Keratinocyte (primary cell): ENCODE measurements around the gene WNT7B.

Experiments
- CTCF ChIP-seq, 3 experiments: IDR thresholded peaks in 1 of 3; conservative IDR thresholded peaks in 1 of 3; optimal IDR thresholded peaks in 1 of 3; 2 replicates in 2 of 3; 3 replicates in 1 of 3; pipeline versions ENCODE3 to v1.5.1; 2011; ENCODE audit warnings: low read length in 3 of 3, mild to moderate bottlenecking in 3 of 3, moderate library complexity in 2 of 3, control low read depth in 1 of 3, inconsistent platforms in 1 of 3; ENCODE audit not compliant: insufficient read depth in 2 of 3; ENCODE audit errors: extremely low read depth in 1 of 3
- EZH2 ChIP-seq: IDR thresholded peaks from one replicate; pipeline ENCODE4 v1.6.1; 2012; ENCODE audit warnings: inconsistent platforms, mild to moderate bottlenecking, low read length, moderate library complexity

GRCh38 chr22:45917146-45917545 is 59.8 kb downstream of the WNT7B start:
- TF ChIP-seq CTCF (optimal IDR thresholded peaks at IDR 0.05 in 1 of 3, IDR thresholded peaks at IDR 0.05 in 1 of 3, conservative IDR thresholded peaks at IDR 0.05 in 1 of 3; ENCODE audit: extremely low read depth in 1 of 3, insufficient read depth in 2 of 3, low read length in 3 of 3) (no peak), EZH2 (no peak)
